ENCODE results near the gene LGMN.
"Not testable (repeated sequence)": the region's sequence is repeated elsewhere in the genome, so short reads cannot be mapped to it uniquely, and the experiment has no call there.

DNA sequence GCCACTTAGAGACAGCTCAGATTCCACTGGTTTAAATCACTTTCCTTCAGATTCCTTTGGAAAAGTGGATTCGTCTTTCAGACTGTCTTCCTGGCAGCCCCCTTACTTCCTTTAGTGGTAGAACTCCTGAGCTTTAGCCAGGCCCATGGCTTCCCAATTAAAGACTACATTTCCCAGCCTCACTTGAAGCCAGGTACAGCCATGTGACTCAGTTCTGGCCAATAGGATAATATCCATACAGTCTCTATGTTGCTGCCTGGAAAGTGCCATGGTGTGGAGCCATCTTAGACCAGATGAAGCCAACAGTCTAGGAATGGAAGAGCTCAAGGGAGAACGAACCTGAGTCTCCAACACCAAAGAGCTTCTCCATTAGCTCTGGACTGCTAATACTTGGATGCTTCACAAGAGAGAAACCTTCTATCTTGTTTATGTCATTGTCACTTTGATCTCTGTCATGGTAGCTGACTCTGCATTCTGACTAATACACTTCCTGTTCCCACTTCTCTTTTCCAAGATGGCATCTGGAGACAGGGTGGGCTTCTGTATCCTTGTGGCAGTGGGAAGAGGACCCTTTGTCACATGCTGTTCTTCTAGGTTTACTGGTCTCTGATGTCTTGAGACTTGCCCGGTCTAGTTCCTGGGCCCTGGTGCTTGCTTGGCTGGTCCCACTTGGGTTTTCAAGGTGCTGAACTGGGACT lies 30.6 kb upstream of the LGMN start:
- TF ChIP-seq, protein P1, sequence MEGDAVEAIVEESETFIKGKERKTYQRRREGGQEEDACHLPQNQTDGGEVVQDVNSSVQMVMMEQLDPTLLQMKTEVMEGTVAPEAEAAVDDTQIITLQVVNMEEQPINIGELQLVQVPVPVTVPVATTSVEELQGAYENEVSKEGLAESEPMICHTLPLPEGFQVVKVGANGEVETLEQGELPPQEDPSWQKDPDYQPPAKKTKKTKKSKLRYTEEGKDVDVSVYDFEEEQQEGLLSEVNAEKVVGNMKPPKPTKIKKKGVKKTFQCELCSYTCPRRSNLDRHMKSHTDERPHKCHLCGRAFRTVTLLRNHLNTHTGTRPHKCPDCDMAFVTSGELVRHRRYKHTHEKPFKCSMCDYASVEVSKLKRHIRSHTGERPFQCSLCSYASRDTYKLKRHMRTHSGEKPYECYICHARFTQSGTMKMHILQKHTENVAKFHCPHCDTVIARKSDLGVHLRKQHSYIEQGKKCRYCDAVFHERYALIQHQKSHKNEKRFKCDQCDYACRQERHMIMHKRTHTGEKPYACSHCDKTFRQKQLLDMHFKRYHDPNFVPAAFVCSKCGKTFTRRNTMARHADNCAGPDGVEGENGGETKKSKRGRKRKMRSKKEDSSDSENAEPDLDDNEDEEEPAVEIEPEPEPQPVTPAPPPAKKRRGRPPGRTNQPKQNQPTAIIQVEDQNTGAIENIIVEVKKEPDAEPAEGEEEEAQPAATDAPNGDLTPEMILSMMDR (conservative IDR thresholded peaks at IDR 0.05; ENCODE audit: low read depth in 2 of 2): not testable (repeated sequence)
- TF ChIP-seq EZH2 (IDR thresholded peaks at IDR 0.05; ENCODE audit: low read depth, unreplicated experiment); EZH2phosphoT487 (IDR thresholded peaks at IDR 0.05; ENCODE audit: unreplicated experiment): not testable (repeated sequence)

Data from GM23338 (cell line).